Left renal cortex interstitium (tissue), 4 donors: Measurements from ENCODE around the gene PITPNM3. TPM values are rescaled to one million over a fixed set of nuclear protein-coding genes. Genes with fewer than 3 reads are reported as not detected.

Experiments
- DNase-seq, 4 donors: peaks; one replicate each; pipeline ENCODE4 v3.0.0-alpha.2; 2013; ENCODE audit warnings: low read depth in 4 of 4, low spot score in 2 of 4, missing footprints in 1 of 4
- polyA plus RNA-seq, 4 donors: library from polyadenylated mRNA; unstranded; fragments of 120-200 nt; gene quantifications; one replicate each; pipeline ENCODE4 v1.2.1, GENCODE V29; 2013; ENCODE audit not compliant: insufficient read length in 4 of 4

The PITPNM3 gene
- polyA plus RNA-seq, 4 donors = 8.3 to 11.6 (median 10.0) TPM

DNA sequence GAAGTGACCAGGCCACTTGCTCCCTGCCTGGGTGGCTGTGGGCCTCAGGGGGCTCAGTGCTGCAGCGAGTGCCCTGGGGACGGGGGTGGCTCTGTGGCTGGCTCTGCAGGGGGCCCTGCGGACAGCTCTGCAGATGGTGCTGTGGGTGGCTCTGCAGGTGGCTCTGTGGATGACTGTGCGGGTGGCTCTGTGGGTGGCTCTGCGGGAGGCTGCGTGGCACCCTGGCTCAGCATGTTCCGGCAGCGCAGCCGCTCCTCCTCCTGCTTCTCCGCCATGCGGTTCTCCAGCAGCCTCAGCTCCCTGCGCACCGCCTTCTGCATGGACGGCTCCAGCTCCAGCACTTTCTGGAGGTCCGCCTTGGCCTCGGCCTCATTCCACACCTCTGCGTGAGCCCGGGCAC lies 130.9 kb downstream of the PITPNM3 start:
- DNase-seq = no peak

DNA sequence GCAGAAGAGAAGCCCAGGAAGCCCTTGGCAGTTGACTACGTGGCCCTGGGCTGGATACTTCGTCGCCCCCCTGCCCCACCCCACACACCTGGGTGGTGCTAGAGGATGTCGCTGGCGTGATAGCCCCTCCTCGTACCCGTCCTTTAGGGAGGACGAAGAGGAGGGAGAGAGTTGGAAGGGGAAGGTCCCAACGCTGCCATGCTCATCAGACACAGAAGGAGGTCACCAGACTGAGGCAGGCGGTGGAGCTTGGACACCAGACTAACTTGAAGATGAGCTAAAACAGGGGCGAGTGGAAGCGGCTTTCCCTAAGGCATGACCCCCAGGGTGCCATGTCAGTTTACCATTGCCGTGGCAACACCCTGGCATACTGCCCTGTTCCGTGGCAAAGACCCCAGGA lies 132.4 kb downstream of the PITPNM3 start:
- no peak for DNase-seq

DNA sequence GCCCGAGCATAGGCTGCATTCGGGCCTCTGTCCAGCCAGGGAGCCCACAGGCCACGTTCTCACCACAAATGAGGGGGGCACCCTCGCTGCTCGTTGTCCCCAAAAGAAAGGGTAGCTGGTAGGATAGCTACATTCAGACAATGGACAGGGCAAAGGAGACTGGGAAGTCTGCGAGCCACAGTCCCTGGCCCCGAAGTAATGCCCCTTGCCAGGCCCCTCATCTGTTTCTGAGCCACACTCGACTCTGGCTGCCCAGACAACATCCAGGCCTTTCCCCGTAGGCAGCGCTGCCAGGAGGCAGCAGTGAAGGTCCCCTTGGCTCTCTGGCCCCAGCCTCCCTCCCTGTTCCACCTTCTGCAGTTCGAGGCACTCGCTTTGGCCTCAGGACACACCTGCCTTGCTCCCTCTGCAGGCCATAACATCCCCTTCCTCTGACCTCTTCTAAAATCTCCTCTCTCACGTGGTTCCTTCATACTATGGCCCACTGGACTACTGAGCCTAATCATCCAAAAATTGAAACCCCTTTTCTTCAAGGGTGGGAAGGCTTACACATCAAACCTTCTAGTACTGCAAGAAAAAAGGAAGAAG lies 133.6 kb downstream of the PITPNM3 start:
- DNase-seq = no peak

- peak in 1 of 4 donors; percentile 55 for DNase-seq
Measured at GRCh38 chr17:6421700-6422604, 134.4 kb downstream of the PITPNM3 start.

DNA sequence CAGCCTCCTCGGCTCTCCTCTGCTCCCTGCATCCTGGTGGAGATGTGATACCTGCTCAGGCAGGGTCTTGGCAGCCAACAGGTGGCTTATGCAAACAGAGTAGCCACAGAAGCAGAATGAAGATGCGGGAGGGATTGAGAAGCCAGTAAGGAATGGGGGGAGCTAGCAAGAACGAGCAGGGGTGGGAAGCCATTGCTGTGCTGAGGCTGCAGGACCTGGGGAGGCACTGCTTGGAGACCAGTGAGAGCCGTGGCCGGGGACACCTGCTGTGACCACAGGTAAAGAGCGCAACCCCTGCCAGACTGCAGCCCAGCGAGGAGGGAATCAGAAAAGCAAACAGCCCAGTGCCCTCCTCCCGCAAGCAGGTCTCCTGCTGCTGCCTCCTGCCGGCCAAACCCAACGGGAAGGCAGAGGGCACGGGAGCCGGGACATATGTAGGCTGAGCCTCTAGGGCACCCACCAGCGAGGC lies 136.1 kb downstream of the PITPNM3 start:
- DNase-seq = no peak

GRCh38 chr17:6415616-6416015 lies 140.7 kb downstream of the PITPNM3 start:
- no peak for DNase-seq

GRCh38 chr17:6413065-6413464 lies 143.3 kb downstream of the PITPNM3 start:
- no peak for DNase-seq

DNA sequence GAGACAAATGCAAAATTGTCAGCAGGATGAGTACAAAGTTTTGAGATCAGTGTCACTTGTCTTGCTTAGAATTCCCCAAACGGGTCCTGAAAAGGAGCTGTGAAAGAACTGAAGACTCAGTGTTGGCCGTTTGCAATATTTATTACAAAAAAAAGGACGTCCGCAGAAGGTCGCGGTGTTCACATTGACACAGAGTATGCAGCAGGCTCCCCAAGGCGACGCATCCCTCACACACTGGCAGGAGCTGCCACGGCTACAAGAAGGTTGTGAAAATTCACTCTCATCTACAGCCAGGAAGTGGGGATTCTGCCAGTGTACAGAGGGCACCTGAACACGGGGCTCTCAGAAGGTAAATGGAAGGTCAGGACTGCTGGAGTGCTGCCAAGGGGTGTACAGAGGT lies 147.6 kb downstream of the PITPNM3 start:
- DNase-seq = no peak

DNA sequence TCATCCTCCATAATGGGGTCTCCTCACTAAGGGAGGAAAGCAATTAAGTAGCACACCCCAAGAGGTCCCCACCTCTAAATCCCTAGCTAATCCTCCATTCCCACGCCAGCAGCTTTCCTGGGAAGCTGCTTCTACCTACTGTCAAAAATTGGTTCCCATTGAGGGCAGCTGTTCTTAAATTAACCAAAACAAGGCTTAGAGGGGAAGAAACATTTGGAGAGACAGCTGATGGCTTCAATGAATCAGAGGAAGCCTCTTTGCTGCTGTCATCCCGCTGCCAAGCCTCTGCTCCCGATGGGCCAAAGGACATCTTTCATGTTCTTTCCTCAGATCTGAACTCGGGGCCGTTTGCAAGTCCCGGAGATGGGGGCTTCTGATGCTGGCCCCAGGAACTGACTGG lies 148.1 kb downstream of the PITPNM3 start:
- no peak for DNase-seq

DNA sequence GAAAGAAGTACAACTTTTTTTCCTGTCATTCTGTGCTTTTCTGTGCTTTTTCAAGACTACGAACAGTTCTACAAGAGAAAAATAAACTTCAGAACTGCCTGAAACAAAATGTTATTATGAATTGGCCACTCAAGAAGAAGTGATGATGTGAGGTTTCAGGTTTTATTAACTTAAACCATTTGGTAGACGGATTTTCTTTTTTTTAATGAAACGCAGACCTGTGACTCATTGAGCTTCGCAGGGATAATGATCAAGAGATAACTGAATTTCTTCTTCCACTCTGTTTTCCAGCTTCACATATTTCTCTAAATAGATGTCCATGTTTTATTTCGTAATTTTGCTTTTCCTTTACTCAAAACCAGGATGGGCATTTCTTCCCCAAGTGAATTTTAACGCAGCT lies 154.1 kb downstream of the PITPNM3 start:
- DNase-seq = no peak

Other genes starting within 250 kb of the PITPNM3 start
- gene AIPL1, start 121.4 kb downstream of the PITPNM3 start, polyA plus RNA-seq = under 1 TPM in 2 of 4 donors, not detected in 2; 0.05 to 0.13 TPM
- gene PIMREG, start 112.1 kb downstream of the PITPNM3 start, polyA plus RNA-seq = 10 to 100 TPM; 19.5 to 31.3 (median 25.8) TPM
- 10 to 100 TPM; 25.3 to 42.2 (median 37.9) TPM for gene KIAA0753, start 84.2 kb upstream of the PITPNM3 start, polyA plus RNA-seq
- gene TXNDC17, start 84.5 kb upstream of the PITPNM3 start, polyA plus RNA-seq = 10 to 100 TPM; 76.6 to 99.2 (median 88.3) TPM
- 10 to 100 TPM; 20.8 to 26.2 (median 24.2) TPM for gene MED31, start 95.0 kb upstream of the PITPNM3 start, polyA plus RNA-seq
- gene C17orf100, start 95.2 kb upstream of the PITPNM3 start, polyA plus RNA-seq = 10 to 100 TPM in 2 of 4 donors, 1 to 10 TPM in 2; 9.0 to 12.4 (median 11.1) TPM
- gene SLC13A5, start 156.8 kb upstream of the PITPNM3 start, polyA plus RNA-seq = 1 to 10 TPM in 3 of 4 donors, under 1 TPM in 1; 0.81 to 4.8 (median 3.3) TPM
- 10 to 100 TPM in 2 of 4 donors, 1 to 10 TPM in 2; 5.3 to 15.2 (median 10.5) TPM for gene XAF1, start 199.5 kb upstream of the PITPNM3 start, polyA plus RNA-seq
- gene FBXO39, start 219.7 kb upstream of the PITPNM3 start, polyA plus RNA-seq = under 1 TPM; 0.09 to 0.19 (median 0.15) TPM